Measurements from ENCODE around the gene GPRC5A.
"Not testable (repeated sequence)": the region's sequence is repeated elsewhere in the genome, so short reads cannot be mapped to it uniquely, and the experiment has no call there.

The GPRC5A gene

DNA sequence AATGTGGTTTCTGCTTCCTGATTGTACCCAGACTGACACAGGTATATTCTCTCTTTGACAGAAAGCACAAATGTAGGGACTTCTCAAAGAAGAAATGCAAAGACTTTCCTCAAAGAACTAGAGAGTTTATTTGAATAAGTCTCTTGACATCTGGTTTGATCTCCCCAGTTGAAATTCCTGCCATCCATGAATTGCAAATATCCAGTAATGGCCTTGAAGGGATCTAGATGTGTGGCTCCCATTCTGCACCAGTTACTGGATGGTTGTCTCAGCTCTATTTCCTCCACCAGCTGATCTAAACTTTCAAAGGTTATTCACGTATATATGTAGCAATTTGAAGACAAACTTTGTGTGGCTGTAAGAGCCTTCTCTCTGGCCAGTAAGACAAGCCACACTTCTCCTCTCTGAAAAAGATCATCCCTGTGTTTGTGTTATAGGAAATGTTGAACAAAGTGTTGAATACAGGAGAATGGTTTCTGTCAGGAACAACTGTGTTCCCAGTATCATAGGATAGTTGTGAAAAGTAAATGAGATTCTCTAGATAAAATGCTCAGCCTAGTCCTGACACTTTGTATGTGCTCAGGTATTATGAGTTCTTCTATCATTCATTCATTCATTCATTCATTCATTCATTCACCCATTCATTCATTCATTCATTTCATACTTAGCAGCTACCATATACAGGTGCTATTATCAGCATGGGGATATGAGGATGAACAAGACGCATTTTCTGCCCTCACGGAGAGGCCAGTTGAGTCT is 22.7 kb upstream of the GPRC5A start:
- no peak for DNase-seq (ENCODE audit: low read depth in 2 of 2)
- TF ChIP-seq, protein P1, sequence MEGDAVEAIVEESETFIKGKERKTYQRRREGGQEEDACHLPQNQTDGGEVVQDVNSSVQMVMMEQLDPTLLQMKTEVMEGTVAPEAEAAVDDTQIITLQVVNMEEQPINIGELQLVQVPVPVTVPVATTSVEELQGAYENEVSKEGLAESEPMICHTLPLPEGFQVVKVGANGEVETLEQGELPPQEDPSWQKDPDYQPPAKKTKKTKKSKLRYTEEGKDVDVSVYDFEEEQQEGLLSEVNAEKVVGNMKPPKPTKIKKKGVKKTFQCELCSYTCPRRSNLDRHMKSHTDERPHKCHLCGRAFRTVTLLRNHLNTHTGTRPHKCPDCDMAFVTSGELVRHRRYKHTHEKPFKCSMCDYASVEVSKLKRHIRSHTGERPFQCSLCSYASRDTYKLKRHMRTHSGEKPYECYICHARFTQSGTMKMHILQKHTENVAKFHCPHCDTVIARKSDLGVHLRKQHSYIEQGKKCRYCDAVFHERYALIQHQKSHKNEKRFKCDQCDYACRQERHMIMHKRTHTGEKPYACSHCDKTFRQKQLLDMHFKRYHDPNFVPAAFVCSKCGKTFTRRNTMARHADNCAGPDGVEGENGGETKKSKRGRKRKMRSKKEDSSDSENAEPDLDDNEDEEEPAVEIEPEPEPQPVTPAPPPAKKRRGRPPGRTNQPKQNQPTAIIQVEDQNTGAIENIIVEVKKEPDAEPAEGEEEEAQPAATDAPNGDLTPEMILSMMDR (IDR thresholded peaks at IDR 0.05; ENCODE audit: low read depth, low read length): no peak
- H3K4me3 ChIP-seq (replicated peaks in 1 of 2; ENCODE audit: low read depth in 2 of 2, low read length in 2 of 2): no peak overlapping the region

DNA sequence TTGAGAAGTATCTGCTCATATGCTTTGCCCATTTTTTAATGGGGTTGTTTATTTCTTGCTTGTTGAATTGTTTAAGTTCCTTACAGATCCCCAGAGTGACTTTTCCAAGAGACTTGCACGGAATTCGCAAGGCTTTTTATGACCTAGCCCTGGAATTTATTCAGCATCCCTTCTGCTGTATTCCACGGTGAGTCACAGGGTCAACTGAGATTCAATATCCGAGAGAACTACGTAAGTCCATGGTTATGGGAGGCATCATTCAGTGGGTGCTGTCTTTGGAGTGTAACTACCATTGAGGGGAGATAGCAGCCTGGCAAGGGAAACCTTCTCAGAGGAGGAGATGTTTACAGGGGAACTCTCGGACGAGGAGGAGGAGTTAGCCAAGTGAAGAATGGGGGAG is 20.9 kb upstream of the GPRC5A start:
- DNase-seq (ENCODE audit: low read depth in 2 of 2): peak; percentile 83 to 98
- no peak overlapping the region for H3K4me3 ChIP-seq (replicated peaks in 1 of 2; ENCODE audit: low read depth in 2 of 2, low read length in 2 of 2)
- TF ChIP-seq, protein P1 (IDR thresholded peaks at IDR 0.05; ENCODE audit: low read depth, low read length): no peak

DNA sequence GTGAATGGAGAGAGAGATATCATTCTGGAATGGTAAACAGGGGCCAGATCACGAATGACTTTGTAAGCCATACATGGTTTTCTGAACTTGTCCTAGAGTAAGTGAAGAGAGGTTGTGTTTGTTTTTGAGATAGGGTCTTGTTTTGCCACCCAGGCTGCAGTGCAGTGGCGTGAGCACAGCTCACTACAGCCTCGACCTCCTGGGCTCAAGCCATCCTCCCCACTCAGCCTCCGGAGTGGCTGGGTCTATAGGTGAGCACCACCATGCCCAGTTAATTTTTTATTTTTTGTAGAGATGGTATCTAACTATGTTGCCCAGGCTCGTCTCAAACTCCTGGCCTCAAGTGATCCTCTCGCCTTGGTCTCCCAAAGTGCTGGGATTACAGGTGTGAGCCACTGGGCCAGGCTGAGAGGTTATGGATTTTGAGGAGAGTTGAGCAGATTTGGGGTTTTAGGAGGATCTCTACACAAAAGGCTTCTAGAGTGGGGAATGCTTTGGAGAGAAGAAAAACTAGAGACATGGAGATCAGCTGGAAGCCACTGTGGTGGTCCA is 19.7 kb upstream of the GPRC5A start:
- no peak overlapping the region for H3K4me3 ChIP-seq (replicated peaks in 1 of 2; ENCODE audit: low read depth in 2 of 2, low read length in 2 of 2)
- no peak for DNase-seq (ENCODE audit: low read depth in 2 of 2)
- TF ChIP-seq, protein P1 (IDR thresholded peaks at IDR 0.05; ENCODE audit: low read depth, low read length): no peak

DNA sequence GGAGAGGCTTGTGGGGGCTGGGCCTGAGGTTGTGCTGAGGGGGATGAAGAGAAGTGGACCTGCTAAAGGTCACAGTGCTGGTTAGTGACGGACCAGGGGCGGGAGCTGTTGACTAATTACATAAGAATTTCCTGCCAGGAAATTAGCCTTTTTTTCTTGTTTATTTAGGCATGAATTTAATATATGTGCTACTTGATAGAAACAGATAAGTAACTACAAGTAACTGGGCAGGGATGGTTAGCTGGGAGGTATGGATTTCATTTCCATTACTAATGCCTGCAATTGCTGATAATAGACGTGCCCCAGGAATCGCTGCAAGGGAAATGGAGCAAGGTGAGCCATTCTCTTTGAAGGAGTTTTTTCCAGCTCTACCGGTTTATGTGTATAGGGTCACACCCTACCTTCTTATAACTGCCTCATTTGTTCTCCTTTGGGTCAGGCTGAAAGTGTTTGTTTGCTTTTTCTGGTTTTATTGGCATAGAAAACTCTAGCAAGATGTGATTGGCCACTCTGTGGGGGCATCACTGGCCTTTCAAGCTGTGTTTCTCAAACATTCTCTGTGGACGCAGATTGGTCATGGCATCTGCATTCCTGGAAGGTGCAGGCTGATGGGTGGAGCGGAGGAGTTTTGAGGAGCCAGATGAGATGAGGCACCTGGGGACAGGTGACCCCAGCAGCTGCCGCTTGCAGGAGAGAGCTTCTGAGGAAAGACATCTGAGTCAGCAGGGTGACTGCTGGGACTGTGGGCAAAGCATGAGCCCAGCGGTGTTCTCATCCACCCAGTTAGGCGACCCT is 19.0 kb upstream of the GPRC5A start:
- peak overlapping the region in 1 of 2 donors; percentile 24 for H3K4me3 ChIP-seq (replicated peaks in 1 of 2; ENCODE audit: low read depth in 2 of 2, low read length in 2 of 2)
- TF ChIP-seq, protein P1 (IDR thresholded peaks at IDR 0.05; ENCODE audit: low read depth, low read length): no peak
- DNase-seq (ENCODE audit: low read depth in 2 of 2): peak; percentile 70 to 80

DNA sequence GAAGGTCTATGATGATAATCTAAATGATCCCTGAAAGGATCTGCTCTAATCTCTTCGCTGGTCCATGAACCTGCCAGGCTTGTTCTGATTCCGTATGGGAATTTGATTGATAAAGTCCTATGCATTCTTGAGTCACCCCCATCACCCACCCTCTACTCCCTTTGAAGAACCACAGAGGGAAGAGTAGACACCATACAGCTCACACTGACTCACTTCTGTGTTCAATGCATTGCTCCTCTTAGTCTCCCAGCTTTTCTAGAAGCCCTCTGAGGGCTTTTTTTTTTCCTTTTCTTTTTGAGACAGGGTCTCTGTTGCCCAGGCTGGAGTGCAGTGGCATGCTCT is 18.5 kb upstream of the GPRC5A start:
- TF ChIP-seq, protein P1 (IDR thresholded peaks at IDR 0.05; ENCODE audit: low read depth, low read length): no peak
- peak overlapping the region in 1 of 2 donors; percentile 24 for H3K4me3 ChIP-seq (replicated peaks in 1 of 2; ENCODE audit: low read depth in 2 of 2, low read length in 2 of 2)
- peak in 1 of 2 donors; percentile 71 for DNase-seq (ENCODE audit: low read depth in 2 of 2)

DNA sequence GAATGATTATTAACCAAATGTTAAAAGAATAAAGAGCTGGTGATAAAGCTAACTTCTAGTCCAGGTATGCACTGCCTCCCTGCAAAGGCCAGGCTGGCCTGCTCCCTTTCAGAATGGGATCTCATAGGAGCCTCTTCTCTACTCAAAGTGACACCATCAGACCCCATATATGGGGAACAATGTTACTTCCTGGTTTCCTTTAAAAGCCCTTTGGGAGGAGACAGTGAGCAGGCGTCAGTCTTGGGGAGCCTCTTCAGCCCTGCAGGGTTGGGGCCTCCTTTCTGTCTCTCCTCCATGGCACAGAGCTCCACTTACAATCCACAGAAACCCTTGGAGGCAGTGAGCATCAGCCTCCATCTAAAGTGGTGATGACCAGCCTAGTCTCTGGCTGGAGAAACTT is 17.3 kb upstream of the GPRC5A start:
- no peak for DNase-seq (ENCODE audit: low read depth in 2 of 2)
- no peak overlapping the region for H3K4me3 ChIP-seq (replicated peaks in 1 of 2; ENCODE audit: low read depth in 2 of 2, low read length in 2 of 2)
- TF ChIP-seq, protein P1 (IDR thresholded peaks at IDR 0.05; ENCODE audit: low read depth, low read length): no peak

DNA sequence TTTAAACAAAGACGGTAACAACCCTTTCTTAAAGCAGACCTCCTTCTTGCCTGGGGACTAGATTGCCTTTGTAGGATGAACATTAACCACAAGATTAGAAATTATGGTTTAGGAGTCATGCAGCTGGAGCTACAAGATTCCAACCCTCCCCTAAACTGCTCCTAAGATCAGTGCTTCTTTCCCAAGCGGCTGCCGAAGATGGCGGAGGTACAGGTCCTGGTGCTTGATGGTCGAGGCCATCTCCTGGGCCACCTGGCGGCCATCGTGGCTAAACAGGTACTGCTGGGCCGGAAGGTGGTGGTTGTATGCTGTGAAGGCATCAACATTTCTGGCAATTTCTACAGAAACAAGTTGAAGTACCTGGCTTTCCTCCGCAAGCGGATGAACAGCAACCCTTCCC is 16.1 kb upstream of the GPRC5A start:
- not testable (repeated sequence) for H3K4me3 ChIP-seq (replicated peaks in 1 of 2; ENCODE audit: low read depth in 2 of 2, low read length in 2 of 2); DNase-seq (ENCODE audit: low read depth in 2 of 2)
